Adipose tissue (tissue), 3 donors: ENCODE results near the gene RNF168. TPM values are rescaled to one million over a fixed set of nuclear protein-coding genes. Genes with fewer than 3 reads are reported as not detected.
"Not testable (repeated sequence)": the region's sequence is repeated elsewhere in the genome, so short reads cannot be mapped to it uniquely, and the experiment has no call there.

Experiments
- H3K27ac ChIP-seq: one replicate; pipeline ENCODE4 v1.5.1; 2013; ENCODE audit warnings: low read depth, low read length
- WGBS, 3 donors: extraction: QIAGEN DNeasy Blood & Tissue Kit; methylation state at CpG; one replicate each; pipeline ENCODE4 v1.1.7; 2013; 5-methylcytosine and 5-hydroxymethylcytosine counted together
- polyA plus RNA-seq, 3 donors: library from polyadenylated mRNA; stranded (reverse); fragments of 200-250 nt; gene quantifications; one replicate each; pipeline ENCODE4 v1.2.3, GENCODE V29; 2013
- donor health status: healthy with polysubstance abuse.
- donor health status: Bipolar disorder and iron deficiency.
- donor health status: healthy.

The RNF168 gene
- polyA plus RNA-seq, 3 donors: 3.2 to 9.6 (median 7.2) TPM

DNA sequence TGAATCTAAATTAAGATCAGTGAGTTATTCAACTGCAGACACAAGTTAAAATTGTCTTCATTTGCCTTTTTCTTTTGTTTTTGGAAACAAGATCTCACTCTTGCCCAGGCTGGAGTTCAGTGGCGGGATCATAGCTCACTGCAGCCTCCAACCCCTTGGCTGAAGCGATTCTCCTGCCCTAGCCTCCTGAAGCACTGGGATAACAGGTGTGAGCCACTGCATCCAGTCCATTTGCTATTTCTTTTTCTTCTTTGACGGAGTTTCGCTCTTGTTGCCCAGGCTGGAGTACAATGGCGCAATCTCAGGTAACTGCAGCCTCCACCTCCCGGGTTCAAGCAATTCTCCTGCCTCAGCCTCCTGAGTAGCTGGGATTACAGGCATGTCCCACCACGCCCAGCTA is 10.3 kb downstream of the RNF168 start:
- H3K27ac ChIP-seq: no peak overlapping the region
- WGBS, 3 donors: 99% methylated on average over 7 of the region's 7 CpGs

DNA sequence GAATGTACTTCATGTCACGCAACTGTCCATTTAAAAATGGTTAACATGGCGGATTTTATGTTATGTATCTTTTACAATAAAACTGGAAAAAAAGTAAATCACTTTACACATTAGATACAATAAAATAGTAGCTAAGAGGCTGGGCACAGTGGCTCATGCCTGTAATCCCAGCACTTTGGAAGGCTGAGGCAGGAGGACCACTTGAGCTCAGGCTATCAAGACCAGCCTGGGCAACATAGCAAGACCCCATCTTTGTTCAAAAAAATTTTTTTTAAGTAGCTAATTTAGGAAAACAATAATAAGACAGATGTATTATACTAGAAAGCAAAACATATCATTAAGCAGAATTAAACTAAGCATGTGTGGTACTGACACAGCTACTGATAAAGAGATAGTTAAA is 11.5 kb downstream of the RNF168 start:
- 99 to 100% (median 100%) methylated on average over 2 of the region's 2 CpGs for WGBS, 3 donors
- no peak overlapping the region for H3K27ac ChIP-seq

DNA sequence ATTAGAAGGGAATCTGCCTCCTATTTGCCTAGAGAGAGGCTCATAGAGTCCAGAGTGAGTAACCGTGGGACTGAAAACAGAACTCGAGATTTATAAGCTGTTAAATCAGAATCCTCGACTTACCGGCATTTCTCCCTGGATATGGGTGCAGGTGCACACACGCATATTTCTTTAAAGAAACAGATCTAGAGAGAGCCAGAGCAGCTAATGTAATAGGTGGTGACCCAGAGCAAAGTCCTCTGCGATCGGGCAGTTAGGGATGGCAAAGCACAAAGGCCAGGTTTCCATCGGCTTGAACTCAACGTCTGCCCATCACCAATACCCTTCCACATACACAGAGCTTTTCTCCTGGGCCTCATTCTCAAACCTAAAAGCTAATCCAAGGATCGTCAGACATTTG is 13.8 kb downstream of the RNF168 start:
- 93% methylated on average over 10 of the region's 10 CpGs for WGBS, 3 donors
- H3K27ac ChIP-seq: no peak overlapping the region

DNA sequence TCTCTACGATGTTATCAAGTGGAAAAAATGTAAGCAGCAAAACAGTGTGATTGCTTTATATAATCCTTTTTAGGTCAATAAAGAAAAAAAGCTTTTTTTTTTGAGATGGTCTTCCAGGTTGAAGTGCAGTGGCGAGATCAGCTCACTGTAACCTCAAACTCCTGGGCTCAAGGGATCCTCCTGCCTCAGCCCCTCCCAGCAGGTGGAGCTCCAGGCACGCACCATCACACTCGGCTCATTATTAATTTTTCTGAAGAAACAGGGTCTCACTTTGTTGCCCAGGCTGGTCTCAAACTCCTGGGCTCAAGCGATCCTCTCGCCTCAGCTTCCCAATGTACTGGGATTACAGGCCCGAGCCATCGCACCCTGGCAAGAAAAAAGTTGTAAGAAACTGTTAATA is 17.3 kb downstream of the RNF168 start:
- WGBS, 3 donors: 83 to 87% (median 86%) methylated on average over 8 of the region's 8 CpGs
- no peak overlapping the region for H3K27ac ChIP-seq

DNA sequence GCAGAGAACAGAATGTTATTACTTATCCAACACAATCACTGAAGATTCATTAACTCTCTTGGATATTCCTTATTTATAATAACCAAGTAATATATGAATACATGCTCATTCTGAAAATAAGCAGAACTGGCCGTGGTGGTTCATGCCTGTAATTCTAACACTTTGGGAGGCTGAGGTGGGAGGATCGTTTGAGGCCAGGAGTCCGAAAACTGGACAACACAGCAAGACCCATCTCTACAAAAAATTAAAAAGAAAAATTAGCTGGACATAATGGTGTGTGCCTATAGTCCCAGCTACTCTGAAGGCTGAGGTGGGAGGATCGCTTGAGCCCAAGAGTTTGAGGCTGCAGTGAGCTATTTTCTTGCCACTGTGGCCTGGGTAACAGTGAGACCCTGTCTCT is 25.9 kb downstream of the RNF168 start:
- 97 to 99% (median 98%) methylated on average over 4 of the region's 4 CpGs for WGBS, 3 donors
- H3K27ac ChIP-seq: no peak overlapping the region

DNA sequence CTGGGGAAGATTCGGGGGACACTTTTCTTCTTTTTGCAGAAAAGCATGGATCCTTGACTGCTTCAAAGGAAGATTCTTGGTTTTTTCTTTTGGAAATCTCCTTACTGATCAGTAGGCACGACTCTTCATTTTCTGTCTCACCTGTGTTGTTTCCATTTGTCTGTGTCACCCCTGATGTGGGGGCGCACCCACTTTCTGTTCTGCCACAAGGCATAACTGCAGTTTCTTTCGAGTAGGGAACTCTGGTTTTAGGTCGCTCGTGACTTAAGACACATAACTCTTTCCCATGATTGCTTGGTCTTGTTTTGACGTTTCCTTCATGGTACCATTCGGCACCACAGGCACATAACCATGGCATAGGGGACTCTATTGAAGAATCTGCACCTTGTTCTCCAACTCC is 31.3 kb downstream of the RNF168 start:
- 88 to 93% (median 92%) methylated on average over 8 of the region's 8 CpGs for WGBS, 3 donors

DNA sequence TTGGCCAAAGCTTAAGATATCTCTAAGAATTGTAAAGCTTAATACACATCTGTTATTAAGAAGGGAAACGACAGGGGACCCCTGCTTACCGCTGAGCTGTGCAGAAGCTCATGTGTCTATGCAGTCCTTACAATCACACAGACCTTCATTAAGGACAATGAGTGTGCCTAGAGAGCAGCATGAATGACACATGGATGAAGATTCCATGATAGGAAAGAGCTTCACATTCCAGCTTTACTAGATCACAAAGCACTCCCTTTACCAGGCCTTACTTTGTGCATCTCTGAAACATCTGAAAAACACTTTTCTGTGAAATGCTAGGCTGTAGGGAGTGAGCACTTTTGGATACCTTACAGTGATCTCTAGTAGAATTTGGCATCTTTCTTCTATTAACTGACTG is 32.0 kb downstream of the RNF168 start:
- H3K27ac ChIP-seq: no peak overlapping the region

More for the DNA sequence above, 31.3 kb downstream of the RNF168 start:
- H3K27ac ChIP-seq: no peak overlapping the region

DNA sequence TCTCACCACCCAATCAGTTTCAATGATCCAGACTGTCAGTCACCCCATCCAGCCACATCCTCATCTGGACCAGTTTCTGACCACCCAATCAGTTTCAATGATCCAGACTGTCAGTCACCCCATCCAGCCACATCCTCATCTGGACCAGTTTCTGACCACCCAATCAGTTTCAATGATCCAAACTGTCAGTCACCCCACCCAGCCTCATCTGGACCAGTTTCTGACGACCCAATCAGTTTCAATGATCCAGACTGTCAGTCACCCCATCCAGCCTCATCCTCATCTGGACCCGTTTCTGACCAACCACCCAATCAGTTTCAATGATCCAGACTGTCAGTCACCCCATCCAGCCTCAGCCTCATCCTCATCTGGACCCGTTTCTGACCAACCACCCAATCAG is 33.4 kb downstream of the RNF168 start:
- 82 to 98% (median 90%) methylated on average over 3 of the region's 3 CpGs for WGBS, 3 donors

More for the DNA sequence above, 32.0 kb downstream of the RNF168 start:
- 86 to 92% (median 87%) methylated on average over 2 of the region's 2 CpGs for WGBS, 3 donors

DNA sequence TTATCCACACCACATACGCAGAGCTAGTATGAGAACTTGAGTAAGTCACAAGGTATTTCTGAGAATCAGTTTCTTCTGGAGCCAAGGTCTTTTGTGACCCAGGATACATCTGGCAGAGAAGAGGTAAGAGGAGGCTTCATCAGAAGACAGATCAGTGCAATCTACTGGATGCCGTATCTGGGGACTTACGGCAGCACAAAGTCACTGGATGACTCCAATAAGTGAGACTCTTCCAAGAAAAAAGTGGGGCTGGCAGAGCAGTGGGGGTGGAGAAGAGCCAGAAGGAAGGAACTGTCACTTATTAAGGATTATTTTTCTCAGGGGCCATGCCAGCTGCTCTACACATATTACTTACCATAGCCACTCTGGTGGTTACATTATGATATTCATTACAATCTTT is 39.8 kb downstream of the RNF168 start:
- H3K27ac ChIP-seq: no peak overlapping the region
- 90 to 96% (median 90%) methylated on average over 3 of the region's 3 CpGs for WGBS, 3 donors

More for the DNA sequence above, 33.4 kb downstream of the RNF168 start:
- H3K27ac ChIP-seq: not testable (repeated sequence)

DNA sequence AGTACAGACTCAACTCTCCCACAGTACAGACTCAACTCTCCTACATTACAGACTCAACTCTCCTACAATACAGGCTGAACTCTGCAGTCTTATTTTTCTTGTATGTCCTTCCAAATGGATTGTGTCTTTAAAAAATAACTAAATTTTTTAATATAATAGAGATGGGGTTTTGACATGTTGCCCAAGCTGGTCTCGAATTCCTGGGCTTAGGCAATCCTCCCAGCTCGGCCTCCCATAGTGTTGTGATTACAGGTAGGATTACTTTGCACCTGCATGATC is 40.2 kb downstream of the RNF168 start:
- no peak overlapping the region for H3K27ac ChIP-seq
- 89 to 99% (median 92%) methylated on average over 2 of the region's 2 CpGs for WGBS, 3 donors

DNA sequence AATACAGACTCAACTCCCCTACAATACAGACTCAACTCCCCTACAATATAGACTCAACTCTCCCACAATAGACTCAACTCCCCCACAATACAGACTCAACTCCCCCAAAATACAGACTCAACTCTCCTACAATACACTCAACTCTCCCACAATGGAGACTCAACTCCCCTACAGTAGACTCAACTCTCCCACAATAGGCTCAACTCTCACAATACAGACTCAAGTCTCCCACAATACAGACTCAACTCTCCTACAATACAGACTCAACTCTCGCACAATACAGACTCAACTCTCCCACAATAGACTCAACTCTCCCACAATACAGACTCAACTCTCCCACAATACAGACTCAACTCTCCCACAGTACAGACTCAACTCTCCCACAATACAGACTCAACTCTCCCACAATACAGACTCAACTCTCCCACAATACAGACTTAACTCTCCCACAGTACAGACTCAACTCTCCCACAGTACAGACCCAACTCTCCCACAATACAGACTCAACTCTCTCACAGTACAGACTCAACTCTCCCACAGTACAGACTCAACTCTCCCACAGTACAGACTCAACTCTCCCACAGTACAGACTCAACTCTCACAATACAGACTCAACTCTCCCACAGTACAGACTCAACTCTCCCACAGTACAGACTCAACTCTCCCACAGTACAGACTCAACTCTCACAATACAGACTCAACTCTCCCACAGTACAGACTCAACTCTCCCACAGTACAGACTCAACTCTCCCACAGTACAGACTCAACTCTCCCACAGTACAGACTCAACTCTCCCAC is 40.7 kb downstream of the RNF168 start:
- 93 to 100% (median 98%) methylated on average over 1 of the region's 1 CpG for WGBS, 3 donors
- not testable (repeated sequence) for H3K27ac ChIP-seq

DNA sequence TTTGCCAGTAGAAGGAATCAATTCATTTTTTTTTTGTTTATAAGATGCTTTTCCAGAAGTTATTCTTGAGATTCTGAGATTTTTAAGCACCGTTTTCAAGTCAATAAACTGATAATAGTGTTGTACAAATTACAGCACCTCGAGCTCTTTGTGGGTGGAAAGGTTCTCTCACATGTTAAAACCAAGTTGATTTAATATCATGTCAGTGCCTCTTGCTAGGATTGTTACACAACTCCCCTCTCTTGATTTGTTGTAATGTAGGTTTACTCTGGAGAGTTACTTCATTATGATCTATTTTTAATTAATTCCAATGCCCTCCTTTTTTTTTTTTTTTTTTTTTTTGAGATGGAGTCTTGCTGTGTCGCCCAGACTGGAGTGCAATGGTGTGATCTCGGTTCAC is 45.5 kb downstream of the RNF168 start:
- 71 to 77% (median 77%) methylated on average over 4 of the region's 4 CpGs for WGBS, 3 donors
- H3K27ac ChIP-seq: no peak overlapping the region

DNA sequence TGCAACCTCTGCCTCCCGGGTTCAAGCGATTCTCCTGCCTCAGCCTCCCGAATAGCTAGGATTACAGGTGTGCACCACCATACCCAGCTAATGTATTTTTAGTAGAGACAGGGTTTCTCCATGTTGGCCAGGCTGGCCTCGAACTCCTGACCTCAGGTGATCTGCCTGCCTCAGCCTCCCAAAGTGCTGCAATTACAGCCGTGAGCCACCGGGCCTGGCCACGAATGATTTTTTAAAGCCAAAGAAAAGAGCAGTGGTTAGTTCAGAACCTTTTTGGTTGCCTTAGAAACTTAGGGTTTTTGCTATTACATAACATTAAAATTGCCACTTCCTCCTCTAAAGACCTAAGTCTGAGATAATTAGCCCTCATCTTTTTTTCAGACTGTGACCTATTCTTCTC is 46.1 kb downstream of the RNF168 start:
- H3K27ac ChIP-seq: not testable (repeated sequence)
- 46 to 84% (median 60%) methylated on average over 6 to 7 of the region's 7 CpGs for WGBS, 3 donors

DNA sequence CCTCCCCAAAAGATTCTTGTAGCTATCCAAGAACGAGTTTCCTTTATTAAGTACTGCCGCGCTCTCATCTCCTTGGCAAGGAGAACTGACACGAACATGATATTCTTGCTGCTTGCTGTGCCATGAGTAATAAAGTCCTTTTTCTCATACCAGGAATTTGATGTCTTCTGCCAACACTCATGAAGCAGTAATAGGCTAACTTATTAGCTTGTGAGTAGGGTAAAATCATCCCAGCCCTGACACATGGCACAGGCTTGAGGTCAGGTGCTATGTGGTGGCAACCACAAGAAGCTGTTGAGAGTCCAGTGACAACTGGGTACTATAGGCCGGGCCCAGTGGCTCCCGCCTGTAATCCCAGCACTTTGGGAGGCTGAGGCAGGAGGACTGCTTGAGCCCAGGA is 48.6 kb downstream of the RNF168 start:
- no peak overlapping the region for H3K27ac ChIP-seq
- 92 to 96% (median 93%) methylated on average over 6 of the region's 6 CpGs for WGBS, 3 donors

DNA sequence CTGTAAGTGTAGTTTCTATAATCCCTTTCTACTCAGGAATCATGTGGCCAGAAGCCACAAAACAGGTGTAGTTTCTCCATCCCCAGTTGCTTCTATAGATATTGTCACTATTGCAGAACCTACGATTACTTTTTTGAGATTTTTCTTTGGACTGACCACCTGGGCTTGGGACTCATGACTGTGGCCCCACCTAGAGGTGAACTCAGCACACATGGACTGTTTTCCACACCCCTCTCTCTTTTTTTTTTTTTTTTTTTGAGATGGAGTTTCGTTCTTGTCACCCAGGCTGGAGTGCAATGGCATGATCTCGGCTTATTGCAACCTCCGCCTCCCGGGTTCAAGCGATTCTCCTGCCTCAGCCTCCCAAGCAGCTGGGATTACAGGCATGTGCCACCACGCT is 58.2 kb downstream of the RNF168 start:
- WGBS, 3 donors: 82 to 98% (median 97%) methylated on average over 7 of the region's 7 CpGs
- not testable (repeated sequence) for H3K27ac ChIP-seq

DNA sequence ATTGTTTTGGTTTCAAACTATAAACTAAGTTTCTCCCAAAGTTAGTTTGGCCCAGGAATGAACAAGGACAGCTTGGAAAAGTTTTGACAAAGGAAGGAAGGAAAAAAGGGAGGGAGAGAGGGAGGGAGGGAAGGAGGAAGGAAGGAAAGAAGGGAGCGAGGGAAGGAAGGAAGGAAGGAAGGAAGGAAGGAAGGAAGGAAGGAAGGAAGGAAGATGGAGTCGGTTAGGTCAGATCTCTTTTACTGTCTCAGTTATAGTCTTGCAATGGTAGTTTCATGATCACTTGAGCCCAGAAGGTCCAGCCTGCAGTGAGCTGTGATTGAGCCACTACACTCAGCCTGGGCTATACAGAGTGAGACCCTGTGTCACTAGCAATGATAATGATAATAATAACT is 59.1 kb downstream of the RNF168 start:
- WGBS, 3 donors: 28 to 57% (median 28%) methylated on average over 2 of the region's 2 CpGs
- H3K27ac ChIP-seq: no peak overlapping the region

DNA sequence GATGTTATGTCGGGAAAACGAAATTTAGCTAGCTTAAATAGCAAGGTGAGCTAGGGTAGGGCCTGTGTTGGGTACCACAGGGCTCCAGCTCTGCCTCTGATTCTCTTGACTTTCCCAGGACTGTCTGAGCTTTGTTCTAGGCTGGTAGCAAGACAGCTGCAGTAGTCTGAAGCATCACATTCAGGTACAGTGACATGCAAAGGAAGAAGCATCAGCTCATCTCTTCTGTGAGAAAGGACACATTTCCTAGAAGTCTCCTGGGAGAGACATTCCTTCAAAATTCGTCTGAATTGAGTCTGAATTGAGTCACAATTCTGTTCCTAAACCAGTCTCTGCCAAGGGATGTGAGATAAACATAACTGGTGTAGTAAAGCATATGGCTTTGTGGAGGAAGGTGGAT is 62.9 kb downstream of the RNF168 start:
- H3K27ac ChIP-seq: no peak overlapping the region
- 63 to 68% (median 65%) methylated on average over 3 of the region's 3 CpGs for WGBS, 3 donors

DNA sequence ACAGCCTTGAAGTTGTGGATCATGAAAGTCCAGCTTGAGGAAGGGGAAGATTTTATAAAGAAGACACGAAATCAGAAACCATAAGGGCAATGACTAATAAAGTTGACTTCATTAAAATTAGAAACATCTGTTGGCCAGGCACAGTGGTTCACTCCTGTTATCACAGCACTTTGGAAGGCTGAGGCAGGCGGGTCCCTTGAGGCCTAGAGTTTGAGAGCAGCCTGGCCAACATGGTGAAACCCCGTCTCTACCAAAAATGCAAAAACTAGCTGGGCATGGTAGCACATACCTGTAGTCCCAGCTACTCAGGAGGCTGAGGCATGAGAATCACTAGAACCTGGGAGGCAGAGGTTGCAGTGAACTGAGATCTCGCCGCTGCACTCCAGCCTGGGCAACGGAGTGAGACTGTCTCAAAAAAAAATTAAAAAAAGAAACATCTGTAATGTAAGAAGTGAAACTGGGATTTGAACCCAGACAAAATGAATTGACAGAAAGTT is 63.5 kb downstream of the RNF168 start:
- H3K27ac ChIP-seq: no peak overlapping the region
- 64 to 88% (median 67%) methylated on average over 6 of the region's 6 CpGs for WGBS, 3 donors

DNA sequence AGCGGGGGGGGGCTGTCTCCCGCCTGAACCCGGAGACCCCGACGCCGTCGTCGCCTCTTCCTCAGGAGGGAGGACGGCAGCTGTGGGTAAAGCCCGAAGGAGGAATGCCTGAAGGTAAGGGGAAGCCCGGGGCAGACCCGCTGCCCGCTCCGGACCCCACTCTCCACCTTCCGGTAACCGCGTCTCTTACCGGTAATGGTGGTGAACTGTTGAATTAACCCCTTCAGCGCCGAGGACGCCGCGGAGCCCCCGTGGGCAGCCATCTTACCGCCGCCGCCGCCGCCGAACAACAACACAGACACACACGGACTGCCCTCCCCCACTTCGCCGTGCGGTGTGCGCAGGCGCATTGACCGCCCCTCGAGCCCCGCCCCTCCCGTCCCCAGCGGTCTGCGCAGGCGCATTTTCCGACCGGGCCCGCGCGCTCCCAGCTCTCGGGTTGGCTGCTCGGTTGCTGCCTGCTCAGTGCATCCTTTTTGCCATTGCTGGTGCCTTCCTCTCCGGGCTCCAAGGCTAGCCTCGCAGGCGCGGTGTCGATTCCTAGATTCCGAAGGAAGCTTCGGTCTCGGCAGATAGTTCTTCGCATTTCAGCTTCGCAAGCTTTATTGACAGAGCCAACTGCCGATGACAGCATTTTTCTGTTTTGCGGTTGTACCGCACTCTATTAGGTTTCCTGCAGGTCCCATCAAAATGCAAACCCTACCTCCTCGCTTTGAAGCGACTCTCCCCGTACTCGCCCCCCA is 71.3 kb downstream of the RNF168 start, which contains the start of gene UBXN7:
TSS of gene UBXN7 (minus strand) at position 291 of the 743 bp plus-strand sequence. CDS start at position 263, 28 bp downstream.
- WGBS, 3 donors: 0% methylated on average over 53 to 67 of the region's 67 CpGs
- H3K27ac ChIP-seq: no peak within 1 kb of the TSS
